OCI-LY3 (cell line): ENCODE measurements around the gene HS3ST2.

Experiments
- H2AFZ ChIP-seq: fragments of 200-600, 300-600 bp; shearing (Covaris generic); 2 replicates; pipeline ENCODE4 v1.6.0; 2014; ENCODE audit warnings: antibody characterized with exemption, low read depth, low read length
- H3K27ac ChIP-seq: fragments of 200-600, 300-600 bp; sonication (generic); 2 replicates; pipeline ENCODE4 v1.5.1; 2014; ENCODE audit warnings: mild to moderate bottlenecking, low read length, moderate library complexity, mixed read lengths
- H3K27me3 ChIP-seq: fragments of 200-600, 300-600 bp; sonication (generic); 2 replicates; pipeline ENCODE4 v1.6.1; 2014; ENCODE audit warnings: low read depth, low read length, mixed read lengths
- H3K36me3 ChIP-seq: fragments of 200-600, 300-600 bp; sonication (generic); replicated peaks from 2 replicates; pipeline ENCODE3; 2014; ENCODE audit warnings: low read depth, low read length, mixed read lengths
- H3K4me1 ChIP-seq: fragments of 300-600, 200-600 bp; sonication (generic); 2 replicates; pipeline ENCODE4 v1.6.1; 2014; ENCODE audit warnings: low read length, mixed read lengths
- H3K4me2 ChIP-seq: fragments of 200-600, 300-600 bp; sonication (generic); 2 replicates; pipeline ENCODE4 v1.6.1; 2014; ENCODE audit warnings: low read length, mixed read lengths
- H3K4me3 ChIP-seq: fragments of 300-600, 200-600 bp; sonication (generic); 2 replicates; pipeline ENCODE4 v1.5.1; 2014; ENCODE audit warnings: antibody characterized with exemption, mild to moderate bottlenecking, low read length, moderate library complexity
- H3K79me2 ChIP-seq: fragments of 300-600, 200-600 bp; shearing (Covaris generic); 2 replicates; pipeline ENCODE4 v1.6.1; 2014; ENCODE audit warnings: mild to moderate bottlenecking, low read length, mixed read lengths
- H3K9ac ChIP-seq: fragments of 300-600, 200-600 bp; shearing (Covaris generic); 2 replicates; pipeline ENCODE4 v1.6.0; 2014; ENCODE audit warnings: mild to moderate bottlenecking, low read length, moderate library complexity
- H3K9me3 ChIP-seq: fragments of 200-600, 300-600 bp; shearing (Covaris generic); 2 replicates; pipeline ENCODE4 v1.6.1; 2014; ENCODE audit warnings: low read length, mixed read lengths; ENCODE audit not compliant: insufficient read depth
- H4K20me1 ChIP-seq: fragments of 200-600, 300-600 bp; sonication (generic); 2 replicates; pipeline ENCODE4 v1.6.1; 2016; ENCODE audit warnings: low read length, mixed read lengths; ENCODE audit not compliant: insufficient read depth
- CTCF ChIP-seq: fragments of 200-600, 300-600 bp; sonication (generic); IDR thresholded peaks from 2 replicates; pipeline ENCODE4 v1.5.1; 2014; ENCODE audit warnings: antibody characterized with exemption, low read length, low read depth
- EZH2phosphoT487 ChIP-seq: fragments of 200-600 bp; shearing (Covaris generic); IDR thresholded peaks from 2 replicates; pipeline ENCODE4 v1.6.1; 2018; ENCODE audit warnings: antibody characterized with exemption, mixed run types, low read depth

The HS3ST2 gene

DNA sequence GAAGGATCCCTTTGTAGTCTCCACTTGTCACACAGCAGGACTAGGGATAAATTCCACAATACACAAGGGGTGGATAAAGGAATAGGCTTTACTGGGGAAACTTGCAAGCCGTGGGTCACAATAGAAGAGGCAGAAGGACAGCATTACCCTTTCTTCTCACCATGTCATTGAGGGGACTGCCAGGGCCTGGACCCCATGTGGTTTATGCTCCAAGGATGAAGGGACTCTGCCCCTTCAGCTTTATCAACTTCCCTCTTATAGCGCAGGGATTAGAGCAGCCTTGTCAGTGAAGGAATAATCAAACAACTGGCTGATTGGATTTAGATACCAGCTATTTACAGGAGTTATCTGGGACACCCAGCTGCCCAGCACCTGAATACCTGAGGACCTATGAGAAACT, 89.8 kb downstream of the HS3ST2 start:
- Histone ChIP-seq H3K4me1 (no peaks in the 10 kb centered on the region), H3K9ac (no peak overlapping the region)
- no peak for TF ChIP-seq EZH2phosphoT487

DNA sequence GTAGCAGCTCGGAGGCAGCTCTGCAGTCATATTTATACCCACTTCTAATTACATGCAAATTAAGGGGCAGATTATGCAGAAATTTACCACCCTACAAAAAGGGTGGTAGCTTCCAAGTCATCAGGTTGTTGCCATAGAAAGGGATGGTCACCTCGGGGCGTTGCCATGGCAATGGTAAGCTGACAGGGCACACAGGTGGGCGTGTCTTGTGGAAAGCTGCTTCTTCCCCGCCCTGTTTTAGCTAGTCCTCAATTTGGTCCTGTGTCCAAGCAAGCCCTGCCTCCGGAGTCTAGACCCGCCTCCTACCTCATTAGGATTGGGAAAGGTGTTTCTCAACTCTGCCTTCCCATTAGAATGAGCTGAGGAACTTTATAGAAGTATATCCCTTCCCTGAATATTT, 98.7 kb downstream of the HS3ST2 start:
- no peaks in the 10 kb centered on the region for H3K4me1 ChIP-seq
- no peak overlapping the region for H3K27ac ChIP-seq
- H3K4me2 ChIP-seq: no peak overlapping the region
- peaks cover 25% of the 10 kb centered on the region for H3K27me3 ChIP-seq
- H3K9me3 ChIP-seq: no peaks in the 10 kb centered on the region
- no peak overlapping the region for H2AFZ ChIP-seq
- H3K36me3 ChIP-seq: no peaks in the 10 kb centered on the region
- no peaks in the 10 kb centered on the region for H4K20me1 ChIP-seq
- TF ChIP-seq CTCF: no peak
- no peak for TF ChIP-seq EZH2phosphoT487
- no peak overlapping the region for H3K4me3 ChIP-seq
- H3K9ac ChIP-seq: no peak overlapping the region
- H3K79me2 ChIP-seq: no peaks in the 10 kb centered on the region

More for the DNA sequence above, 89.8 kb downstream of the HS3ST2 start:
- Histone ChIP-seq H2AFZ (no peak overlapping the region), H3K27ac (no peak overlapping the region), H3K27me3 (peaks cover 32% of the 10 kb centered on the region), H3K79me2 (no peaks in the 10 kb centered on the region), H3K9me3 (no peaks in the 10 kb centered on the region), H3K4me3 (no peak overlapping the region), H3K36me3 (no peaks in the 10 kb centered on the region), H4K20me1 (no peaks in the 10 kb centered on the region), H3K4me2 (no peak overlapping the region)

- no peaks in the 10 kb centered on the region for H3K4me1 ChIP-seq
These were observed 101.0 kb downstream of the HS3ST2 start for GRCh38 chr16:22915003-22915402.

GRCh38 chr16:22923491-22923890, 109.5 kb downstream of the HS3ST2 start:
- no peak overlapping the region for H3K4me3 ChIP-seq
- no peak for TF ChIP-seq EZH2phosphoT487
- TF ChIP-seq CTCF: no peak
- 0 out of 2 replicates have a peak, but pooled peaks cover 2% of the 10 kb centered on the region for H3K4me1 ChIP-seq
- H3K79me2 ChIP-seq: no peaks in the 10 kb centered on the region
- H3K4me2 ChIP-seq: no peak overlapping the region
- no peaks in the 10 kb centered on the region for H3K36me3 ChIP-seq
- H3K9ac ChIP-seq: no peak overlapping the region
- no peak overlapping the region for H2AFZ ChIP-seq
- H3K27me3 ChIP-seq: peaks cover 42% of the 10 kb centered on the region
- H4K20me1 ChIP-seq: no peaks in the 10 kb centered on the region
- H3K9me3 ChIP-seq: no peaks in the 10 kb centered on the region
- H3K27ac ChIP-seq: no peak overlapping the region

More at GRCh38 chr16:22915003-22915402, 101.0 kb downstream of the HS3ST2 start:
- H3K4me3 ChIP-seq: no peak overlapping the region
- TF ChIP-seq EZH2phosphoT487: no peak
- no peak for TF ChIP-seq CTCF
- no peaks in the 10 kb centered on the region for H4K20me1 ChIP-seq
- no peaks in the 10 kb centered on the region for H3K36me3 ChIP-seq
- H3K27me3 ChIP-seq: peaks cover 32% of the 10 kb centered on the region; the same call in 1 of the 2 replicates
- no peak overlapping the region for H3K9ac ChIP-seq
- no peak overlapping the region for H3K4me2 ChIP-seq
- H2AFZ ChIP-seq: no peak overlapping the region
- H3K9me3 ChIP-seq: no peaks in the 10 kb centered on the region
- H3K79me2 ChIP-seq: no peaks in the 10 kb centered on the region
- H3K27ac ChIP-seq: no peak overlapping the region

- H3K9me3 ChIP-seq: no peaks in the 10 kb centered on the region
- no peak overlapping the region for H3K4me2 ChIP-seq
- no peaks in the 10 kb centered on the region for H3K79me2 ChIP-seq
- TF ChIP-seq CTCF (no peak), EZH2phosphoT487 (no peak)
- H4K20me1 ChIP-seq: no peaks in the 10 kb centered on the region
- no peak overlapping the region for H3K27ac ChIP-seq
- 0 out of 2 replicates have a peak, but pooled peaks cover 2% of the 10 kb centered on the region for H3K4me1 ChIP-seq
- no peak overlapping the region for H3K9ac ChIP-seq
- no peaks in the 10 kb centered on the region for H3K36me3 ChIP-seq
- H2AFZ ChIP-seq: no peak overlapping the region
- no peak overlapping the region for H3K4me3 ChIP-seq
- H3K27me3 ChIP-seq: peaks cover 40% of the 10 kb centered on the region
These were observed 110.5 kb downstream of the HS3ST2 start for GRCh38 chr16:22924492-22924891.
